ENCODE data around the gene PRDM15. TPM values are rescaled to one million over a fixed set of nuclear protein-coding genes. Genes with fewer than 3 reads are reported as not detected.

The PRDM15 gene
- total RNA-seq, 1 donor from 2014 or later = 16.2 TPM

- H3K27me3 Mint-ChIP-seq = no peaks in the 10 kb centered on the region
- H3K4me1 Mint-ChIP-seq (ENCODE audit: low read depth) = no peaks in the 10 kb centered on the region
- H3K4me3 Mint-ChIP-seq (ENCODE audit: low read depth) = no peak overlapping the region
- DNase-seq (ENCODE audit: low spot score, unreplicated experiment) = no peak
- peaks cover 18% of the 10 kb centered on the region for H3K36me3 Mint-ChIP-seq (ENCODE audit: insufficient read depth)
- TF ChIP-seq, protein P1, sequence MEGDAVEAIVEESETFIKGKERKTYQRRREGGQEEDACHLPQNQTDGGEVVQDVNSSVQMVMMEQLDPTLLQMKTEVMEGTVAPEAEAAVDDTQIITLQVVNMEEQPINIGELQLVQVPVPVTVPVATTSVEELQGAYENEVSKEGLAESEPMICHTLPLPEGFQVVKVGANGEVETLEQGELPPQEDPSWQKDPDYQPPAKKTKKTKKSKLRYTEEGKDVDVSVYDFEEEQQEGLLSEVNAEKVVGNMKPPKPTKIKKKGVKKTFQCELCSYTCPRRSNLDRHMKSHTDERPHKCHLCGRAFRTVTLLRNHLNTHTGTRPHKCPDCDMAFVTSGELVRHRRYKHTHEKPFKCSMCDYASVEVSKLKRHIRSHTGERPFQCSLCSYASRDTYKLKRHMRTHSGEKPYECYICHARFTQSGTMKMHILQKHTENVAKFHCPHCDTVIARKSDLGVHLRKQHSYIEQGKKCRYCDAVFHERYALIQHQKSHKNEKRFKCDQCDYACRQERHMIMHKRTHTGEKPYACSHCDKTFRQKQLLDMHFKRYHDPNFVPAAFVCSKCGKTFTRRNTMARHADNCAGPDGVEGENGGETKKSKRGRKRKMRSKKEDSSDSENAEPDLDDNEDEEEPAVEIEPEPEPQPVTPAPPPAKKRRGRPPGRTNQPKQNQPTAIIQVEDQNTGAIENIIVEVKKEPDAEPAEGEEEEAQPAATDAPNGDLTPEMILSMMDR (IDR thresholded peaks at IDR 0.05; ENCODE audit: unreplicated experiment) = no peak
- H3K9me3 Mint-ChIP-seq (ENCODE audit: low read depth) = no peaks in the 10 kb centered on the region
- H3K27ac Mint-ChIP-seq = no peak overlapping the region
Measured at GRCh38 chr21:41834252-41834925, 44.8 kb downstream of the PRDM15 start.

- H3K27ac Mint-ChIP-seq = no peak overlapping the region
- H3K36me3 Mint-ChIP-seq (ENCODE audit: insufficient read depth) = peaks cover 15% of the 10 kb centered on the region
- no peak overlapping the region for H3K4me3 Mint-ChIP-seq (ENCODE audit: low read depth)
Measured at GRCh38 chr21:41833497-41834115, 45.5 kb downstream of the PRDM15 start.

GRCh38 chr21:41832596-41833496 is 46.3 kb downstream of the PRDM15 start:
- Mint-ChIP-seq H3K27me3 (no peaks in the 10 kb centered on the region), H3K9me3 (ENCODE audit: low read depth) (no peaks in the 10 kb centered on the region), H3K4me3 (ENCODE audit: low read depth) (no peak overlapping the region), H3K36me3 (ENCODE audit: insufficient read depth) (peaks cover 15% of the 10 kb centered on the region), H3K4me1 (ENCODE audit: low read depth) (no peaks in the 10 kb centered on the region), H3K27ac (no peak overlapping the region)
- no peak for DNase-seq (ENCODE audit: low spot score, unreplicated experiment)
- TF ChIP-seq, protein P1 (IDR thresholded peaks at IDR 0.05; ENCODE audit: unreplicated experiment) = no peak

More at GRCh38 chr21:41833497-41834115, 45.5 kb downstream of the PRDM15 start:
- TF ChIP-seq, protein P1 (IDR thresholded peaks at IDR 0.05; ENCODE audit: unreplicated experiment) = no peak
- DNase-seq (ENCODE audit: low spot score, unreplicated experiment) = no peak
- H3K9me3 Mint-ChIP-seq (ENCODE audit: low read depth) = no peaks in the 10 kb centered on the region
- no peaks in the 10 kb centered on the region for H3K27me3 Mint-ChIP-seq
- no peaks in the 10 kb centered on the region for H3K4me1 Mint-ChIP-seq (ENCODE audit: low read depth)

DNA sequence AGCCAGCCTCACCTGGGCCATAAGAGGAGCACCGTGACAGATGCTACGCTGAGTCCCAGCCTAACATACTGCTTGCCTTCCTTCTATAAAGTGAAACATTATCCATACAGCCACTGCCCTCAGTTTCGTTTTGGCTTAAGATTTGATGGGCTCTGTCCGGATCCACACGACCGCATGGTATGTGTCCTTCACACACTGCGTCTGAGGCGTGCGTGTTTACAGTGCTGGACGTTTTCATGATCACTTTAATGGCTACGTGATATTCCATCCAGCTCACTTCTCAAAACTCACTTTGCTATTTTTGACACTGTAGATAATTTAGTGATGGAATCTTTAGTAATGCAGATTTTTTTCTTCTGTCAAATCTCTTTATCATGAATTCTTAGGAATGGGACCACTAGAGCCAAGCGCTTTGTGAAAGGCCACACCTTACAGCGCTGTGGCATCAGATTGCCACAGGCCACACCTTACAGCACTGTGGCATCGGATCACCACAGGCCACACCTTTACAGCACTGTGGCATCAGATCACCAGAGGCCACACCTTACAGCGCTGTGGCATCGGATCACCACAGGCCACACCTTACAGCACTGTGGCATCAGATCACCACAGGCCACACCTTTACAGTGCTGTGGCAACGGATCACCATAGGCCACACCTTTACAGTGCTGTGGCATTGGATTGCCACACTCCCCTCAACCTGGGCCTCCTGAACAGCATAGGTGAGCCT is 47.1 kb downstream of the PRDM15 start:
- no peak overlapping the region for H3K27ac Mint-ChIP-seq
- TF ChIP-seq, protein P1 (IDR thresholded peaks at IDR 0.05; ENCODE audit: unreplicated experiment) = no peak
- H3K4me3 Mint-ChIP-seq (ENCODE audit: low read depth) = no peak overlapping the region
- no peaks in the 10 kb centered on the region for H3K4me1 Mint-ChIP-seq (ENCODE audit: low read depth)
- peaks cover 14% of the 10 kb centered on the region for H3K36me3 Mint-ChIP-seq (ENCODE audit: insufficient read depth)
- no peak for DNase-seq (ENCODE audit: low spot score, unreplicated experiment)
- no peaks in the 10 kb centered on the region for H3K27me3 Mint-ChIP-seq
- H3K9me3 Mint-ChIP-seq (ENCODE audit: low read depth) = no peaks in the 10 kb centered on the region

DNA sequence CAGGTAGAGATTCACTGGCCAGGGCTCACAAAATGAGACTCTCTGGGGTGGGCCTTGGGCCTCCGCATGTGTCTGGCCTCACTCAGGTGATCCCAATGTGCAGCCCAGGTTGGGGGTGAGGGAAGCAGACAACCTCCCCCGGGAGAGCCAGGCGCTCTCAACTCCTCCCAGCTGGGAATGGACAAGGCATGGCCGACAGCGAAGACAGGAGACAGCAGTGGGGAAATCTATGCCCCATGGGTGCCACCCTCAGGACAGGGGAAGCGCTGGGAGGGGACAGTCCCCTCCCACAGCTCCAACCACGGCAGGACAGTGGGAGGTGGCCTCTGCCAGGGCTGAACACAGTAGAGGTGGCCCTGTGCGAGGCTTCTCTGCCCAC is 47.7 kb downstream of the PRDM15 start:
- H3K9me3 Mint-ChIP-seq (ENCODE audit: low read depth) = no peaks in the 10 kb centered on the region
- peaks cover 9% of the 10 kb centered on the region for H3K36me3 Mint-ChIP-seq (ENCODE audit: insufficient read depth)
- TF ChIP-seq, protein P1 (IDR thresholded peaks at IDR 0.05; ENCODE audit: unreplicated experiment) = no peak
- H3K4me3 Mint-ChIP-seq (ENCODE audit: low read depth) = no peak overlapping the region
- H3K27ac Mint-ChIP-seq = no peak overlapping the region
- DNase-seq (ENCODE audit: low spot score, unreplicated experiment) = no peak
- H3K27me3 Mint-ChIP-seq = no peaks in the 10 kb centered on the region
- H3K4me1 Mint-ChIP-seq (ENCODE audit: low read depth) = no peaks in the 10 kb centered on the region

All from progenitor cell of endocrine pancreas (in vitro differentiated cells).